NCI-H146 treated with DMSO at 0.1 percent for 48 hours (cell line): Measurements from ENCODE around the gene DOK6.
"Not testable (repeated sequence)": the region's sequence is repeated elsewhere in the genome, so short reads cannot be mapped to it uniquely, and the experiment has no call there.

Experiments used
- DNase-seq: peaks from one replicate; lab custom pipeline; 2025; ENCODE audit not compliant: unreplicated experiment; lab: John Stamatoyannopoulos, UW

DOK6 gene

DNA sequence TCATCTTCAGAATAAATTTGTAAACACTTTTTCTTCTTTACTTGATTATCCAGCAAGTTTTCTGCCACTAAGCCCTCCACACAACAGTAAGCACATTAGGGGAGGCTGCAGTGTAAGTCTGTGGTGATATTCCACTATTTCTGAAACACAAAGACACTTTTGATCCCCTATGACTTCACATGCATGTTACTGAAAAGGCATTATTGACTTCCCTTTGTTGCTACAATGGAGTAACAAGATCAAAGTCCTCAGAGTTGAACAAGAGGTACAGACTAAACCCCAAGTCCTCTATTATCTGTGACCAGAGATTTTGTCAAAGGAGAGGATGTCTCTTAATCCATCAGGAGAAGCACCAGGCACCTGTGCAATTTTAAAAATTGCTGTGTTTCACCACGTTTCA lies 389.1 kb downstream of the DOK6 start:
- no peak for DNase-seq

DNA sequence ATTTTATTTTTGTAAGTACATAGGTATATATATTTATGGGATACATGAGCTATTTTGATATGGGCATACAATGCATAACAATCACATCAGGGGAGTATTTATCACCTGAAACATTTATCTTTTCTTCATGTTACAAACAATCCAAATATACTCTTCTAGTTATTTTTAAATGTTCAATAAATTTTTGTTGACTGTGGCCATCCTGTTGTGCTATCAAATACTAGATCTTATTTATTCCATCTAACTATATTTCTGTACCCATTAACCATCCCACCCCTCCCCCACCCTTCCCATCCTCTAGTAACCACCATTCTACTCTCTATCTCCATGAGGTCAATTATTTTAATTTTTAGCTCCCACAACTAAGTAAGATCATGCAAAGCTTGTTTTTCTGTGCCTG lies 390.0 kb downstream of the DOK6 start:
- no peak for DNase-seq

- DNase-seq = peak; percentile 31
Measured at GRCh38 chr18:69795791-69796190, 395.1 kb downstream of the DOK6 start.

DNA sequence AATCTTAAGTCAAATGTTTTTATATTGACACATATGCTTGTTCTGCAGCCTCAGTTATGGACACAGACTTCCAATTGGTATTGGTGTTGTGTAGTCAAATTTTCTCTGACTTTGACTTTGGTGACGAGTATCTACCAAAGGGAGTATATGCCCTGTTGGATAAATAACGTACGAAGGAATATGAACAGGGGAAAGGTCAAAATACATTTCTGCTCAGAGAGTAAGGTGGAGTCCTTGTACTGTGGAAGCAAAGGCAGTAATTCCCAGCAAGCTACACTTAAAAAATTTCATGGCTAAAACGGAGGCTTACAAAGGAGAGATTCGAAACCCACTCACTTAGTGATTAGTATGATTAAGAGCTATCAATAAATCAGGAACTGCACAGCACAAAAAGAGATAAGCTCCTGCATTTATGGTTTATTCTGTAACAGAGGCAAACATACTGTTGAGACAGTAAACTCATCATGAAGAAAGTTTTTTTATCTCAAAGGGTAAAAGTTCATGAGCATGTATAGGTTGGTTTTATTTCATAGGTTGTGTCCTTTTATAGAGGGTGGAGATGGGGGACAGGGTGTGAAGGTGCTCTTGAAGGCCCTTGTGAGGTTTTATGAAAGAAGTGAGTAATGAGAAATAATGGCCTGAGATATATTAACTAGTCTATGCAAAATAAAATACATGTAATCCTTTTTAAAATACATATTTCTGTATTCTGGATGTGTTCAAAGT lies 404.3 kb downstream of the DOK6 start:
- DNase-seq = no peak

DNA sequence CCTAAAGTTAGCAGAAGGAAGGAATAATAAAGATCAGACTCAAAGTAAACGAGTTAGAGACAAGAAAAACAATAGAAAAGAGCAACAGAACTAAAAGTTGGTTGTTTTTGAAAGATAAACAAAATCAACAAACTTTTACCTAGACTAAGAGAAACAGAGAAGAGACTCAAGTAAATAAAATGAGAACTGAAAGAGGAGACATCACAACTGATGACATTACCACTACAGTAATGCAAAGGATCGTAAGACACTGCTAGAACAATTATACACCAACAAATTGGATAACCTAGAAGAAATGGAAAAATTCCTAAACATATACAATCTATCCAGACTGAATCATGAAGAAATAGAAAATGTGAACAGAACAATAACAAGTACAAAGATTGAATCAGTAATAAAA lies 407.7 kb downstream of the DOK6 start:
- DNase-seq = no peak

DNA sequence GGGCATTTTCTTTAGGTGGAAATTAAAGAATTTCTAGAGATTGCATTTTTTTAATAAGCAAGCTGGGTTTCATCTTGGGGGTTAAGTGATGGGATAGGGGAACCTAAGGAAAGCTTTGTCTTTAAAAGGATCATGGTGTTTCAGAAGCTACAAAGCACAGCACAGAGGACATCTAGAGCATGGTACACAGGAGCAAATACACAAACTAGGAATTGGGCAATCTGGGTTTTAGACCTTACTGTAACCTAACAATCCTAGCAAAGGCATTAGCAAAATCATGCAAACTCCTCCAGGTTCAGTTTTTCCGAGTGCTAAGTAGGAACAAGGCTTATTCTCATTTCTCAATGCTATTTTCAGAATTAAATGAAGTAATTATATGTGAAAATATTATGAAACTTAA lies 412.9 kb downstream of the DOK6 start:
- no peak for DNase-seq

- no peak for DNase-seq
Measured at GRCh38 chr18:69814861-69815385, 414.2 kb downstream of the DOK6 start.

DNA sequence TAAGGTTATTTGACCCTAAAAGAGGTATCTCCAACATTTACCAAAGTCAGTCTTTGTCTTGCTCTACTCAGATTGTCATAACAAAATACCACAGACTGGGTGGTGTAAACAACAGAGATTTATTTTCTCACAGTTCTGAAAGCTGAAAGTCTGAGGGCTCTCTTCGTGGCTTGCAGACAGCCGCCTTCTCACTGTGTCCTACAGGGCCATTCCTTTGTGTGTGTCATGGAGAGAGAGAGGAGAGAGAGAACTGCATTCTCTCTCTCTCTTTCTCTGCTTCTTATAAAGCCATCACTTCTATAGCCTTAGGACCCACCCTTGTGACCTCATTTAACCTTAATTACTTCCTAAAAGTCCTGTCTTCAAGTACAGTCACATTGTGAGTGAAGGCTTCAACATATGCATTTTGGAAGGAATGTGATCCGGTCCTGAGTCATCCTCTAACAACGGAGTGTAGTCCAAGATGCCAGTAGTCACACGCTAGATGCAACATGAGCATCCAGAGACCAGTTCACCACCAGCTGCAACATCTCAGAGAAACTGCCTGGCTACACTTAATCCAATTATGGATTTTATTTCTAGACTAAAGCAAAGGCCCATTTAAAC lies 416.8 kb downstream of the DOK6 start:
- DNase-seq = no peak

DNA sequence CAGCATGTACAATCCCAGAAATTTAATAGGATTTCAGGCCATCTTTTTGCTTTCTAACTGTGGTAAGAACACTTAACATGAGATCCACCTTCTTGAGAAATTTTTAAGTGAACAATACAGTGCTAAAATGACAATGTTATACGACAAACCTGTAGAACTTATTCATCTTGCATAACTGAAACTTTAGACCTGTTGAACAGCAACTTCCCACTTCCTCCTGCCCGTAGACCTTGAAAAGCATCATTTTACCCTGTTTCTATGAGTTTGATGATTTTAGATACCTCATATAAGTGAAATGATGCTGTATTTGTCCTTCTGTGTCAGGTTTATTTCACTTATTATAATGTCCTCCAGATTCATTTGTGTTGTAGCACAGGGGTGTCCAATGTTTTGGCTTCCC lies 418.8 kb downstream of the DOK6 start:
- DNase-seq = no peak

GRCh38 chr18:69820538-69820937 lies 419.9 kb downstream of the DOK6 start:
- no peak for DNase-seq

GRCh38 chr18:69830189-69830588 lies 429.5 kb downstream of the DOK6 start:
- DNase-seq = no peak

DNA sequence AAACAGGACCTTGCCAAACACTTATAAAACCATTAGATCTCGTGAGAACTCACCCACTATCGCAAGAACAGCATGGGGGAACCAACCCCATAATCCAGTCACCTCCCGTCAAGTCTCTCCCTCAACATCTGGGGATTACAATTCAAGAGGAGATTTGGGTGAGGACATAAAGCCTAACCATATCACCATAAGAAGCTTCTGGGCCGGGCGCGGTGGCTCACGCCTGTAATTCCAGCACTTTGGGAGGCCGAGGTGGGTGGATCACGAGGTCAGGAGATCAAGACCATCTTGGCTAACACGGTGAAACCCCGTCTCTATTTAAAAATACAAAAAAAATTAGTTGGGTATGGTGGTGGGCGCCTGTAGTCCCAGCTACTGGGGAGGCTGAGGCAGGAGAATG lies 434.3 kb downstream of the DOK6 start:
- DNase-seq = not testable (repeated sequence)

GRCh38 chr18:69838003-69838402 lies 437.3 kb downstream of the DOK6 start:
- DNase-seq = no peak

DNA sequence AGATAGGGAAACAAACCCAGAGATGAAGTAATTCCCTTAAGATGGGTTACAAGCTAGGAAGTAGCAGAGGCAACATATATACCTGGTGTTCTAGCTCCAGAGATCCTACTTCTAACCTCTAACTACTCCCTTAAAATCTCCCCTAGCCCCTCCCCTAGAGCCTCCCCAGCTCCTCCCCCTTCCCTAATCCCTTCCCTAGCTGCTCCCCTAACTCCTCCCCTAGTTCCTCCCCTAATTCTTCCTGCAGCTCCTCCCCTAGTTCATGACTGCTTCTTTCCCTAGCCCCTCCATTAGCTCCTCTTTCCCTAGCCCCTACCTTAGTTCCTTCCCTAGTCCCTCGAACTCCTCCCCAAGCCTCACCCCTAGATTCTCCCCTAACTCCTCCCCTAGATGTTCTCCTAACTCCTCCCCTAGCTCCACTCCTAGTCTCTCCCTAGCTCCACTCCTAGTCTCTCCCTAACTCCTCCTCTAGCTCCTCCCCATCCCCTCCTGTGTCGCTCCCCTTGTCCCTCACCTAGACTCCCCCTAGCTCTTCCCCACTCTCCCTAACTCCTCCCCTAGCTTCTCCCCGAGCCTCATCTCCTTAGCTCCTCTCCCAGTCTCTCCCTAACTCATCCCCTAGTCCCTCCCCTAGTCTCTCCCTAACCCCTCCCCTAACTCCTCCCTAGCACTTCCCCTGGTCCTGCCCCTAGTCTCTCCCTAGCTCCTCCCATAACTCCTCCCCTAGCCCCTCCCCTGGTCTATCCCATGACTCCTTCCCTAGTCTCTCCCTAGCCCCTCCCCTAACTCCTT lies 438.1 kb downstream of the DOK6 start:
- DNase-seq = no peak

DNA sequence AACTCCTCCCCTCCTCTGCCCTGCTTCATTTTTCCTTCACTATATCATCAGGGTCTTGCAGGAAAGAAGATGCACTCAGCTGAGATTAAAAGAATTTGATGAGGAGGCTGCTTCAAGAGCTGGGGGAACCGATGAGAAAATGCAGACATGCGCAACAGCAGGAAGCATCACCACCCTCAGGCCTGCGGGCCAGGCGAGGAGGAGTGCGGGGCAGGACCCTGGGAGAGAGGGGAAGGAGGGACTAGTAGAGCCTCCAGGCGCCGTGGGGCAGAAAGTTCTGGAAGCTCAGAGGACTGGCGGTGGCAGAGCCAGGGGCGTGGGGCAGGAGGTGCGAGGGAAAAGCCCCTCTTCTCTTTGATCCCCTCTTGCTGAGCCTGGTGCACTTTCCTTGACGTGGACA lies 438.8 kb downstream of the DOK6 start:
- no peak for DNase-seq

- DNase-seq = no peak
Measured at GRCh38 chr18:69840001-69840400, 439.3 kb downstream of the DOK6 start.

- DNase-seq = no peak
Measured at GRCh38 chr18:69840445-69840844, 439.8 kb downstream of the DOK6 start.

DNA sequence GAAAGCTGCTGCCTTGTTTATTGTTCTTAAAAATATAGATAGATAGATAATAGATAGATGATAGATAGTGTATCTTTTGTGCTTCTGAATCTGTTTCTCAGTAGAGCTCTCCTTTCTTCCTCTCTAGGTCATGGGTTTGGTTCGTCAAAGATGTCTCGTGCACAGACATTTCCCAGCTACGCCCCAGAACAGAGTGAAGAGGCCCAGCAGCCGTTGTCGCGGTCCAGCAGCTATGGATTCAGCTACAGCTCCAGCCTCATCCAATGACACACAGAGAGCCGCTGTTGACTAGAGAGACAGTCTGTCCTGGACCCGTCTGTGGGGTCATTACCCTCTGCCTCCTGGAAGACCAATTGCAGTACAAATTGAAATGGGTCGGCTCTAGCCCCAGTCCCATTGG lies 440.4 kb downstream of the DOK6 start:
- DNase-seq = no peak

DNA sequence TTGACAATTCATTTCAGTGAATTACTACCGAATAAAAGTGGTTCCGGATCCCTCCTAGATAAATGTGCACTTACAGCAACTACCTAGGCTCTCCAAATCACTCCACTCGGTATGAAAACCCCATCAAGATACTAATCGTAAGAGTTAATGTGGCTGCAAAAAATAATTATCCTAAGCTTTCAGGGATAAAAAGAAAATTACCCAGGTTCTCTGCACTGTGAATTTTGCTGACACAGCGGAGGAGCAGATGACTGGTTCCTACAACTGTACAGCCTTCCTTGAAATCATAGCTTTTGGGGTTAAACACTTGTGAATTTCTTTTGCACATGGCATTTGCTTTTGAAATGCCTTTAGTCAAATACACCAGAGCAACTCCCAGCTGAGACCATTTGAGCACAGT lies 442.3 kb downstream of the DOK6 start:
- DNase-seq = no peak

DNA sequence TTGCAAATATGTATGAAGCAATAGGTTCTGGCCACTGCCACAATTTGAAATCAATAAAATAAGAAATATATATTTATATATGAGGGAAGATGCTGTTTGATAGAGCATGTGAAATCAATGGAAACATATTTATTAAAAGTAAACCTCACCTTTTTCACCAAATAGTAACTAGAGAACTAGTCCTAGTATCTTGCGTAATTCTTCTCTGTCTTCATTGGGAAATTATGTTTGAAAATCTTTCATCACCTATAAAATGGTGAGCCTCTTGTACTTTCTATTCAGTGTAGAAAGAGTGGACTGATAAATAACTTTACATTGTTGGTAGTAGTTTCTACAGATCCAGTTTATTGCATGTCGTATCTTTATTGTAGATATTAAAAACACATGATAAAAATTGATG lies 444.0 kb downstream of the DOK6 start:
- DNase-seq = no peak

DNA sequence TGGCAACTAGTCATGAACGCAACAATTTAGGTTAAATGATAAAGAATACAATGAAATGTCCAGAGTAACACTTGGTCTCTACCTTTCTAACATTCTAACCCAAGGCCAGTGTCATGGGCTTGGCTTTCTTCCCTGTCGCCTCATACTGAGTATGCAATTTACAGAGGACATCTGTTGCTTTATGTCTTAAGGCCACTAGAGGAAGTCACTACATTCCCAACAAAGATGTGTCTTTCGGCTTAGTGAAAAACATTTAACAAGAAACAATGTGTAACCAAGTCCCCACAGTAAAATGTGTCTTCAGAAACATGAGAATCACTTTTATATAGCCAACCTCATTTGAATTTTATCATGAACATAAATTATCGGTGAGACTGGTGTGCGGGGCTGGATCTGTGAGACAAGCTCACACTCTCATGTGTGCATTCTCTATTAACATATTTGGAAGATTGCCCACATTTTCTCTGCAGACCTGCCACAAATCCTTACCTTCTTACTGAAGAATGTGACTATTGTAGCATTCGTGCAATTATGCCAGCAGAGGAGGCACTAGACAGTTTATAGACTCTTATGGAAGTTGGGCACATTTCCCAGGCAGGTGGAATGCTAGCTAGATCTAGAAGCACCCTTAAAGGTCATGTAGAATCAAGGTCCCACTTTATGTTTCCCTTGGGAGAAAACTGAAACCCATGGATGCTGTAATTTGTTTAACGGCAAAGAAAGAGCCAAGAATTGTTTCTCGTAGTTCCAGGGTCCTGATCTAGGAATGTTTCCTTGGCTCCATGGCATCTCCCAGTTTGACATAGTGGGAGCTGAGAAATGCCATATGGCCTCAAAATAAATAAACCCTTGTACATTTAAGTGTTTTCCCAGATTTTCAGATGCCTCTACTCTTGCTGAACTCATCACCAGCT lies 445.2 kb downstream of the DOK6 start:
- no peak for DNase-seq
